ENCODE data around the gene SECISBP2L.

SECISBP2L gene

DNA sequence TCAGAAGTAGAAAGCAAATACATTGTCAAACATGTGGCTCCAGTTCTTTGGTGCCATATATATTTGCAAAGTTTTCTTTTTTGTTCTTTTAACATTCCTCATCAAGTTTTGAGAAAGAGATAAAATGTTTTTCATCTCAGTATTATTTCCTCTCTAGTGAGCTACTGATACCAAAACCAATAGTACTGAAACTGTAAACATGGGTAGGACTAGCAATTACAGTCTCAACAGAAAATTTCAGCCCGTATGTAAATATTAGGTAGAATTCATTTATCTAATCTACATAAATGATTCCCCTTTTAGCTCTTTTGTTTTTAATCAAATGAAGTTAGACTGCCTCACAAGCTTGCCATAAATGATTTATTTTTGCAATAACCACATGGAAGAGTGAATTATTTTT, 21.4 kb downstream of the SECISBP2L start:
- no peak for ATAC-seq (ENCODE audit: insufficient read depth, low read depth)
- no peaks in the 10 kb centered on the region for H3K4me1 ChIP-seq (ENCODE audit: insufficient read depth, low read length)

DNA sequence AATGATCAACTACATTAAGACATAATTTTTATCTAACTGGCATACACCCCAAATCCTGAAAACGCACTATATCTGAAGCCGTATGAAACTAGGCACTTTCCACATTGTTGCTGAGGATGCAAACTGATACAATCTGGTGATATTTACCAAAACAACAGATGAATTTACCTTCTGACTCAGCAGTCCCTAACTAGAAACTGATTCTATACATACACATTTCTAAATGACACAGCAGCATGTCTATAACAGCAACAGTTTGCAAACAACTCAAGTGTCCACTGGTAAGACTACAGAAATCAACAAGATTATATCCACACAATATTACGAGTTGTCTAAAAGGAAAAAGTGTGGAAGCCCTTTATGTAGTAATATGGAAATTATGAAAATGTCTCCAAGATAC, 22.9 kb downstream of the SECISBP2L start:
- Histone ChIP-seq H4K20me1 (ENCODE audit: insufficient read depth, low read length) (no peaks in the 10 kb centered on the region), H3K4me3 (ENCODE audit: low read depth in 1 of 2, low read length in 2 of 2) (no peak overlapping the region), H3K9ac (ENCODE audit: low read depth, low read length) (no peak overlapping the region), H3K36me3 (ENCODE audit: insufficient read depth, low read length) (peaks cover 2% of the 10 kb centered on the region; the same call in 1 of the 2 replicates), H3K27ac (ENCODE audit: low read length) (no peak overlapping the region), H3K4me2 (ENCODE audit: insufficient read depth, low read length) (no peak overlapping the region), H3K4me1 (ENCODE audit: insufficient read depth, low read length) (no peaks in the 10 kb centered on the region), H3K9me3 (ENCODE audit: insufficient read depth, low read length, severe bottlenecking) (no peaks in the 10 kb centered on the region), H2AFZ (ENCODE audit: low read depth, low read length) (no peak overlapping the region), H3K79me2 (ENCODE audit: insufficient read depth, low read length) (no peaks in the 10 kb centered on the region), H3K27me3 (ENCODE audit: insufficient read depth, low read length, poor library complexity) (no peaks in the 10 kb centered on the region)
- DNase-seq: no peak
- no peak for ATAC-seq (ENCODE audit: insufficient read depth, low read depth)
- TF ChIP-seq, protein P1, sequence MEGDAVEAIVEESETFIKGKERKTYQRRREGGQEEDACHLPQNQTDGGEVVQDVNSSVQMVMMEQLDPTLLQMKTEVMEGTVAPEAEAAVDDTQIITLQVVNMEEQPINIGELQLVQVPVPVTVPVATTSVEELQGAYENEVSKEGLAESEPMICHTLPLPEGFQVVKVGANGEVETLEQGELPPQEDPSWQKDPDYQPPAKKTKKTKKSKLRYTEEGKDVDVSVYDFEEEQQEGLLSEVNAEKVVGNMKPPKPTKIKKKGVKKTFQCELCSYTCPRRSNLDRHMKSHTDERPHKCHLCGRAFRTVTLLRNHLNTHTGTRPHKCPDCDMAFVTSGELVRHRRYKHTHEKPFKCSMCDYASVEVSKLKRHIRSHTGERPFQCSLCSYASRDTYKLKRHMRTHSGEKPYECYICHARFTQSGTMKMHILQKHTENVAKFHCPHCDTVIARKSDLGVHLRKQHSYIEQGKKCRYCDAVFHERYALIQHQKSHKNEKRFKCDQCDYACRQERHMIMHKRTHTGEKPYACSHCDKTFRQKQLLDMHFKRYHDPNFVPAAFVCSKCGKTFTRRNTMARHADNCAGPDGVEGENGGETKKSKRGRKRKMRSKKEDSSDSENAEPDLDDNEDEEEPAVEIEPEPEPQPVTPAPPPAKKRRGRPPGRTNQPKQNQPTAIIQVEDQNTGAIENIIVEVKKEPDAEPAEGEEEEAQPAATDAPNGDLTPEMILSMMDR (IDR thresholded peaks at IDR 0.05; ENCODE audit: borderline replicate concordance, extremely low read depth, low read length, poor library complexity, severe bottlenecking): no peak
- TF ChIP-seq EZH2 (IDR thresholded peaks at IDR 0.05; ENCODE audit: borderline replicate concordance, low read depth, low read length, severe bottlenecking): no peak

More for the DNA sequence above, 21.4 kb downstream of the SECISBP2L start:
- H3K27me3 ChIP-seq (ENCODE audit: insufficient read depth, low read length, poor library complexity): no peaks in the 10 kb centered on the region
- no peak overlapping the region for H3K27ac ChIP-seq (ENCODE audit: low read length)
- no peaks in the 10 kb centered on the region for H3K9me3 ChIP-seq (ENCODE audit: insufficient read depth, low read length, severe bottlenecking)
- H3K4me2 ChIP-seq (ENCODE audit: insufficient read depth, low read length): no peak overlapping the region
- DNase-seq: no peak
- H3K4me3 ChIP-seq (ENCODE audit: low read depth in 1 of 2, low read length in 2 of 2): no peak overlapping the region
- H3K79me2 ChIP-seq (ENCODE audit: insufficient read depth, low read length): no peaks in the 10 kb centered on the region
- no peaks in the 10 kb centered on the region for H4K20me1 ChIP-seq (ENCODE audit: insufficient read depth, low read length)
- H3K9ac ChIP-seq (ENCODE audit: low read depth, low read length): no peak overlapping the region
- H2AFZ ChIP-seq (ENCODE audit: low read depth, low read length): no peak overlapping the region
- TF ChIP-seq EZH2 (IDR thresholded peaks at IDR 0.05; ENCODE audit: borderline replicate concordance, low read depth, low read length, severe bottlenecking): no peak
- TF ChIP-seq, protein P1 (IDR thresholded peaks at IDR 0.05; ENCODE audit: borderline replicate concordance, extremely low read depth, low read length, poor library complexity, severe bottlenecking): no peak
- peaks cover 3% of the 10 kb centered on the region; the same call in 1 of the 2 replicates for H3K36me3 ChIP-seq (ENCODE audit: insufficient read depth, low read length)

DNA sequence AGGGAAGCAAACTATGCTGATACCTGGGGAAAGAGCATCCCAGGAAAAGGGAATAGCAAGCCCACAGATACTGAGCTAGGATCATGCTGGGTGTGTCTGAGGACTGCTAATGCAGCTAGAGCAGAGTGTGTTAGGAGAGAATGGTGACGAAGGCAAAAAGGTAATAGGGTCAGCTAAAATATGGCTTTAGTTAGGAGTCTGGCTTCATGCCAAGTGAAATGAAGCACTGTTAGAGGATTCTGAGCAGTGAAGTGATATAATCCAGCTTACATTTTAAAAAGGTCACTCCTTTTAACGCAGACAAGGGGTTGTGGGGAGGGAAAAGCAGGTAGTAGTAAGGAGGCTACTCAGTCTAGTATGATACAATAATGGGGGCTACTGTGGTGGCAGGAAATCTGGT, 30.4 kb downstream of the SECISBP2L start:
- Histone ChIP-seq H3K9me3 (ENCODE audit: insufficient read depth, low read length, severe bottlenecking) (no peaks in the 10 kb centered on the region), H3K36me3 (ENCODE audit: insufficient read depth, low read length) (peaks cover 4% of the 10 kb centered on the region; the same call in 1 of the 2 replicates), H3K4me2 (ENCODE audit: insufficient read depth, low read length) (no peak overlapping the region), H3K4me3 (ENCODE audit: low read depth in 1 of 2, low read length in 2 of 2) (no peak overlapping the region), H4K20me1 (ENCODE audit: insufficient read depth, low read length) (no peaks in the 10 kb centered on the region), H3K9ac (ENCODE audit: low read depth, low read length) (no peak overlapping the region), H3K79me2 (ENCODE audit: insufficient read depth, low read length) (no peaks in the 10 kb centered on the region), H3K4me1 (ENCODE audit: insufficient read depth, low read length) (no peaks in the 10 kb centered on the region), H3K27me3 (ENCODE audit: insufficient read depth, low read length, poor library complexity) (no peaks in the 10 kb centered on the region), H2AFZ (ENCODE audit: low read depth, low read length) (no peak overlapping the region), H3K27ac (ENCODE audit: low read length) (no peak overlapping the region)
- ATAC-seq (ENCODE audit: insufficient read depth, low read depth) (no peak), DNase-seq (no peak)
- TF ChIP-seq, protein P1 (IDR thresholded peaks at IDR 0.05; ENCODE audit: borderline replicate concordance, extremely low read depth, low read length, poor library complexity, severe bottlenecking): no peak
- TF ChIP-seq EZH2 (IDR thresholded peaks at IDR 0.05; ENCODE audit: borderline replicate concordance, low read depth, low read length, severe bottlenecking): no peak

DNA sequence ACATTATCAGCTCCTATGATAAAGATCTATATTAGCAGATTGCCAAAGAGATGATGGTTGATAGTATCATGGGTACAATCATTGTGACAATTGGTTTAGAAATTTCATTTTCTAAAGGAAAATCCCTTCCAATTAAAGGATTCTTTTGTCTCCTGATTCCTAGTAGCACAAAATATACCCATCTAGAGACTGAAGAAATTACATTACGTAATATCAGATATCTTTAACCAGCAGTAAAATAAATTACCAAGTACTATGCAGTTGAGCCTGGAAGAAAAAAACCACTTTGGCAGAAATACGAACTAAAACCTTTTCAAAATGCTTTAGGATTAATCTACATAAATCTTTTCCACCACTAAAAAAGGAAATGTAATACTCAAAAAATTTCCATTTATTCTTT, 46.9 kb downstream of the SECISBP2L start:
- H3K36me3 ChIP-seq (ENCODE audit: insufficient read depth, low read length): peaks cover 10% of the 10 kb centered on the region
- ATAC-seq (ENCODE audit: insufficient read depth, low read depth): no peak
- H3K27me3 ChIP-seq (ENCODE audit: insufficient read depth, low read length, poor library complexity): no peaks in the 10 kb centered on the region
- H3K9ac ChIP-seq (ENCODE audit: low read depth, low read length): no peak overlapping the region
- H3K27ac ChIP-seq (ENCODE audit: low read length): no peak overlapping the region
- no peak overlapping the region for H3K4me3 ChIP-seq (ENCODE audit: low read depth in 1 of 2, low read length in 2 of 2)
- H3K4me1 ChIP-seq (ENCODE audit: insufficient read depth, low read length): no peaks in the 10 kb centered on the region
- no peaks in the 10 kb centered on the region for H4K20me1 ChIP-seq (ENCODE audit: insufficient read depth, low read length)
- no peaks in the 10 kb centered on the region for H3K9me3 ChIP-seq (ENCODE audit: insufficient read depth, low read length, severe bottlenecking)
- no peak for DNase-seq
- TF ChIP-seq, protein P1 (IDR thresholded peaks at IDR 0.05; ENCODE audit: borderline replicate concordance, extremely low read depth, low read length, poor library complexity, severe bottlenecking): no peak
- TF ChIP-seq EZH2 (IDR thresholded peaks at IDR 0.05; ENCODE audit: borderline replicate concordance, low read depth, low read length, severe bottlenecking): no peak
- no peaks in the 10 kb centered on the region for H3K79me2 ChIP-seq (ENCODE audit: insufficient read depth, low read length)
- H2AFZ ChIP-seq (ENCODE audit: low read depth, low read length): no peak overlapping the region
- H3K4me2 ChIP-seq (ENCODE audit: insufficient read depth, low read length): no peak overlapping the region
